Activated CD8-positive, alpha-beta memory T cell treated with anti-CD3 and anti-CD28 coated beads for 4 hours (primary cell): ENCODE measurements around the gene RIPOR3.
A peak's percentile ranks its signal among the peaks of the same experiment; 100 is the strongest.
"Not testable (repeated sequence)": the region's sequence is repeated elsewhere in the genome, so short reads cannot be mapped to it uniquely, and the experiment has no call there.

Experiments
- DNase-seq, 2 donors: peaks; one replicate each; pipeline ENCODE4 v3.0.0-alpha.2; 2020; ENCODE audit warnings: low read depth in 2 of 2

RIPOR3 gene

GRCh38 chr20:50574586-50574985, 116.8 kb downstream of the RIPOR3 start:
- DNase-seq = no peak

GRCh38 chr20:50574108-50574507, 117.2 kb downstream of the RIPOR3 start:
- DNase-seq = no peak

GRCh38 chr20:50572938-50573777, 118.2 kb downstream of the RIPOR3 start:
- DNase-seq = no peak

GRCh38 chr20:50571466-50571865, 119.9 kb downstream of the RIPOR3 start:
- DNase-seq = no peak

GRCh38 chr20:50569864-50570836, 121.2 kb downstream of the RIPOR3 start:
- no peak for DNase-seq

GRCh38 chr20:50569487-50569863, 121.9 kb downstream of the RIPOR3 start:
- not testable (repeated sequence) for DNase-seq

GRCh38 chr20:50568549-50568942, 122.8 kb downstream of the RIPOR3 start:
- DNase-seq = no peak

- no peak for DNase-seq
Observed at GRCh38 chr20:50567860-50568548, 123.3 kb downstream of the RIPOR3 start.

- DNase-seq = no peak
Observed at GRCh38 chr20:50565871-50566270, 125.5 kb downstream of the RIPOR3 start.

- DNase-seq = no peak
Observed at GRCh38 chr20:50565383-50565782, 126.0 kb downstream of the RIPOR3 start.

- DNase-seq = no peak
Observed at GRCh38 chr20:50563133-50563944, 128.0 kb downstream of the RIPOR3 start.

- DNase-seq = no peak
Observed at GRCh38 chr20:50562262-50562701, 129.1 kb downstream of the RIPOR3 start.

- peak; percentile 16 to 53 for DNase-seq
Observed at GRCh38 chr20:50561379-50562078, 129.8 kb downstream of the RIPOR3 start.

GRCh38 chr20:50560867-50561266, 130.5 kb downstream of the RIPOR3 start:
- no peak for DNase-seq

- no peak for DNase-seq
Observed at GRCh38 chr20:50559856-50560638, 131.3 kb downstream of the RIPOR3 start.

- DNase-seq = no peak
Observed at GRCh38 chr20:50559149-50559548, 132.2 kb downstream of the RIPOR3 start.

GRCh38 chr20:50558483-50558925, 132.8 kb downstream of the RIPOR3 start:
- DNase-seq = no peak

- no peak for DNase-seq
Observed at GRCh38 chr20:50557549-50558134, 133.7 kb downstream of the RIPOR3 start.

GRCh38 chr20:50555662-50556061, 135.7 kb downstream of the RIPOR3 start:
- no peak for DNase-seq
